ENCODE measurements around the gene MED29. TPM values are rescaled to one million over a fixed set of nuclear protein-coding genes. Genes with fewer than 3 reads are reported as not detected.

Gene MED29
- total RNA-seq, 1 donor from 2014 or later: 27.0 TPM

- H3K27ac ChIP-seq (ENCODE audit: low read depth, low read length): peak overlapping the region; percentile 50
- peaks cover 35% of the 10 kb centered on the region for H3K4me1 Mint-ChIP-seq (ENCODE audit: low read depth, unreplicated experiment)
- TF ChIP-seq EZH2 (IDR thresholded peaks at IDR 0.05; ENCODE audit: insufficient read depth, low read length): no peak
- no peak for TF ChIP-seq CTCF (IDR thresholded peaks at IDR 0.05; ENCODE audit: insufficient read depth, low read depth, low read length)
- peaks cover 27% of the 10 kb centered on the region for H3K4me1 ChIP-seq (ENCODE audit: insufficient read depth, low read length)
- H3K27me3 ChIP-seq (ENCODE audit: insufficient read depth, low read length): no peaks in the 10 kb centered on the region
- peak overlapping the region; percentile 94 for H3K4me2 ChIP-seq (ENCODE audit: low read length)
- H2AFZ ChIP-seq (ENCODE audit: low read depth, low read length): no peak overlapping the region
- H4K20me1 ChIP-seq (ENCODE audit: insufficient read depth, low read length): peaks cover 72% of the 10 kb centered on the region
- peak; percentile 60 for DNase-seq (ENCODE audit: low read depth)
- peak overlapping the region; percentile 73 for H3K27ac Mint-ChIP-seq (ENCODE audit: unreplicated experiment)
- peak overlapping the region; percentile 44 for H3K9ac ChIP-seq (ENCODE audit: low read length)
- H3K36me3 ChIP-seq (ENCODE audit: insufficient read depth, low read length): no peaks in the 10 kb centered on the region
- no peak for FAIRE-seq
- H3K79me2 ChIP-seq (ENCODE audit: insufficient read depth, low read length): peaks cover 89% of the 10 kb centered on the region
- no peaks in the 10 kb centered on the region for H3K9me3 Mint-ChIP-seq (ENCODE audit: unreplicated experiment)
- peaks cover 22% of the 10 kb centered on the region for H3K36me3 Mint-ChIP-seq (ENCODE audit: low read depth, unreplicated experiment)
- no peaks in the 10 kb centered on the region for H3K9me3 ChIP-seq (ENCODE audit: insufficient read depth, low read depth, low read length)
- peak overlapping the region; percentile 17 for H3K4me3 ChIP-seq (ENCODE audit: insufficient read depth, low read depth, low read length)
- peak overlapping the region; percentile 80 for H3K4me3 Mint-ChIP-seq (ENCODE audit: unreplicated experiment)
- no peaks in the 10 kb centered on the region for H3K27me3 Mint-ChIP-seq (ENCODE audit: low read depth, unreplicated experiment)
Observed at GRCh38 chr19:39448271-39448670, 57.1 kb downstream of the MED29 start.

- no peak for TF ChIP-seq EZH2 (IDR thresholded peaks at IDR 0.05; ENCODE audit: insufficient read depth, low read length)
- TF ChIP-seq CTCF (IDR thresholded peaks at IDR 0.05; ENCODE audit: insufficient read depth, low read depth, low read length): no peak
- Histone ChIP-seq H3K27me3 (ENCODE audit: insufficient read depth, low read length) (no peaks in the 10 kb centered on the region), H3K4me3 (ENCODE audit: insufficient read depth, low read depth, low read length) (no peak overlapping the region), H3K36me3 (ENCODE audit: insufficient read depth, low read length) (peaks cover 3% of the 10 kb centered on the region), H3K4me1 (ENCODE audit: insufficient read depth, low read length) (peaks cover 27% of the 10 kb centered on the region), H2AFZ (ENCODE audit: low read depth, low read length) (no peak overlapping the region), H4K20me1 (ENCODE audit: insufficient read depth, low read length) (peaks cover 81% of the 10 kb centered on the region), H3K79me2 (ENCODE audit: insufficient read depth, low read length) (peaks cover 97% of the 10 kb centered on the region), H3K4me2 (ENCODE audit: low read length) (peak overlapping the region; percentile 5), H3K9me3 (ENCODE audit: insufficient read depth, low read depth, low read length) (no peaks in the 10 kb centered on the region), H3K9ac (ENCODE audit: low read length) (no peak overlapping the region), H3K27ac (ENCODE audit: low read depth, low read length) (no peak overlapping the region)
- H3K4me3 Mint-ChIP-seq (ENCODE audit: unreplicated experiment): peak overlapping the region; percentile 80
- H3K9me3 Mint-ChIP-seq (ENCODE audit: unreplicated experiment): no peaks in the 10 kb centered on the region
- DNase-seq (ENCODE audit: low read depth) (no peak), FAIRE-seq (no peak)
- H3K4me1 Mint-ChIP-seq (ENCODE audit: low read depth, unreplicated experiment): peaks cover 35% of the 10 kb centered on the region
- no peaks in the 10 kb centered on the region for H3K27me3 Mint-ChIP-seq (ENCODE audit: low read depth, unreplicated experiment)
- peaks cover 23% of the 10 kb centered on the region for H3K36me3 Mint-ChIP-seq (ENCODE audit: low read depth, unreplicated experiment)
- H3K27ac Mint-ChIP-seq (ENCODE audit: unreplicated experiment): peak overlapping the region; percentile 71
Observed at GRCh38 chr19:39449116-39449797, 58.1 kb downstream of the MED29 start.

Small RNA genes within 50 kb of the gene (microRNA-seq; reads per million reads assigned to microRNA genes)
- gene MIR4530: not detected

Other genes with a start within 250 kb of the MED29 start
- gene NCCRP1, start 194.4 kb upstream of the MED29 start, total RNA-seq: not detected in 2 replicates
- gene SYCN, start 187.1 kb upstream of the MED29 start, total RNA-seq: not detected in 2 replicates
- not detected in 2 replicates for gene IFNL3, start 146.4 kb upstream of the MED29 start, total RNA-seq
- gene IFNL4, start 142.5 kb upstream of the MED29 start, total RNA-seq: not detected in 2 replicates
- gene IFNL2, start 123.0 kb upstream of the MED29 start, total RNA-seq: not detected in 2 replicates
- 0.52 and 1.3 TPM in 2 replicates for gene IFNL1, start 95.0 kb upstream of the MED29 start, total RNA-seq
- gene LRFN1, start 70.5 kb upstream of the MED29 start, total RNA-seq: 1.5 and 2.0 TPM in 2 replicates
- gene GMFG, start 55.3 kb upstream of the MED29 start, total RNA-seq: 0.79 and 1.1 TPM in 2 replicates
- 95.0 and 98.6 TPM in 2 replicates for gene SAMD4B, start 49.0 kb upstream of the MED29 start, total RNA-seq
- 42.0 and 43.2 TPM in 2 replicates for gene PAF1, start 272 bp upstream of the MED29 start, total RNA-seq
- 21.6 and 28.0 TPM in 2 replicates for gene ZFP36, start 15.5 kb downstream of the MED29 start, total RNA-seq
- gene PLEKHG2, start 21.3 kb downstream of the MED29 start, total RNA-seq: 101 and 102 TPM in 2 replicates
- gene RPS16, start 44.6 kb downstream of the MED29 start, total RNA-seq: 1,194 and 1,329 TPM in 2 replicates
- 163 and 171 TPM in 2 replicates for gene SUPT5H, start 54.2 kb downstream of the MED29 start, total RNA-seq
- 85.3 and 97.2 TPM in 2 replicates for gene TIMM50, start 89.5 kb downstream of the MED29 start, total RNA-seq
- 0.84 and 0.89 TPM in 2 replicates for gene DLL3, start 107.6 kb downstream of the MED29 start, total RNA-seq
- gene SELENOV, start 123.8 kb downstream of the MED29 start, total RNA-seq: not detected in 2 replicates
- 2.1 and 2.6 TPM in 2 replicates for gene EID2B, start 141.5 kb downstream of the MED29 start, total RNA-seq
- gene EID2, start 148.8 kb downstream of the MED29 start, total RNA-seq: 15.7 and 17.2 TPM in 2 replicates
- gene LGALS13, start 211.1 kb downstream of the MED29 start, total RNA-seq: not detected in 2 replicates